Right ventricle myocardium superior (tissue), 1 donor: Measurements from ENCODE around the gene MKRN2. TPM values are rescaled to one million over a fixed set of nuclear protein-coding genes. Genes with fewer than 3 reads are reported as not detected.
"Not testable (repeated sequence)": the region's sequence is repeated elsewhere in the genome, so short reads cannot be mapped to it uniquely, and the experiment has no call there.

ENCODE experiments used
- ATAC-seq: fragments of 200-7000 bp; cut with Tn5 transposase; one replicate; pipeline ENCODE4 v1.9.1; 2020; ENCODE audit warnings: mild to moderate bottlenecking; ENCODE audit not compliant: poor library complexity
- DNase-seq: peaks from one replicate; pipeline ENCODE4 v3.0.0-alpha.2; 2020
- intact Hi-C: fragments of 100-400 bp; cut with DNase I; formaldehyde crosslinking; loops from one replicate; pipeline ENCODE4 v1.11.2; 2022
- total RNA-seq: library from RNA; stranded (reverse); fragmentation: NEBNext Ultra II Directional; extraction: Animal tissue kit (Norgen Biotek cat#: 25700); gene quantifications from one replicate; pipeline ENCODE4 v1.2.1, GENCODE V29; 2021
- donor health status: DM: no; HTN: yes; CAD: no; lungs with severe emphysema.

MKRN2 gene
- total RNA-seq, 1 donor from 2014 or later = 27.7 TPM

GRCh38 chr3:12613250-12613649, 56.4 kb downstream of the MKRN2 start:
- DNase-seq = no peak
- no peak for ATAC-seq
- intact Hi-C loops = no loop called here

DNA sequence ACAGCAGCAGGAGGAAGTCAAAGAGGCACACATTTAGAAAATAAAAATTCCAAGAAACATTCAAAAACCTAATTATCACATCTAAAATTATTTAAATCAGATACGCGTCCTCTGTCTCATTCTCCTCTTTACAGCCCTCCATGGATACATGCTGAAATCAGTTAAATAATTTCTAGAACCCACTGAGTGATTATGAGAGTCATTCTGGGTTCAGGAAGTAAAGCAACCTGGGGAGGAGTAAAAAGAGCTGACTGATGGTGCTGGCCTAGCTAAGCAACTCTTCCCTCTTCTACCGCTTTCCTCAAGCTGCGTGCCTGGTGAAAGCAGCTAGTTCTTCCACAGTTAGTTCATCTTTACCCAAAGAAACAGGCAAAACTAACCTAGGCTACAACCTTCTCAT, 58.4 kb downstream of the MKRN2 start:
- intact Hi-C loops = no loop called here
- DNase-seq = no peak
- ATAC-seq = no peak

GRCh38 chr3:12618426-12618825, 61.5 kb downstream of the MKRN2 start:
- DNase-seq (no peak), ATAC-seq (no peak)
- intact Hi-C loops = no loop called here

GRCh38 chr3:12620305-12620704, 63.4 kb downstream of the MKRN2 start:
- ATAC-seq (no peak), DNase-seq (no peak)
- intact Hi-C loops = no loop called here

- intact Hi-C loops = no loop called here
- DNase-seq (no peak), ATAC-seq (no peak)
These were observed 63.8 kb downstream of the MKRN2 start for GRCh38 chr3:12620729-12621128.

GRCh38 chr3:12622335-12622734, 65.4 kb downstream of the MKRN2 start:
- no peak for DNase-seq
- no peak for ATAC-seq
- intact Hi-C loops = no loop called here

- DNase-seq (no peak), ATAC-seq (no peak)
- intact Hi-C loops = loop anchor here (2.0 kb wide), 1 partner anchor 39 kb away; no protein-coding TSS in a partner anchor
These were observed 67.2 kb downstream of the MKRN2 start for GRCh38 chr3:12624056-12624455.

- not testable (repeated sequence) for DNase-seq, ATAC-seq
- intact Hi-C loops = loop anchor here (2.0 kb wide), 1 partner anchor 38 kb away; no protein-coding TSS in a partner anchor
These were observed 68.1 kb downstream of the MKRN2 start for GRCh38 chr3:12624964-12625363.

- DNase-seq (no peak), ATAC-seq (no peak)
- intact Hi-C loops = no loop called here
These were observed 70.5 kb downstream of the MKRN2 start for GRCh38 chr3:12627370-12627769.

DNA sequence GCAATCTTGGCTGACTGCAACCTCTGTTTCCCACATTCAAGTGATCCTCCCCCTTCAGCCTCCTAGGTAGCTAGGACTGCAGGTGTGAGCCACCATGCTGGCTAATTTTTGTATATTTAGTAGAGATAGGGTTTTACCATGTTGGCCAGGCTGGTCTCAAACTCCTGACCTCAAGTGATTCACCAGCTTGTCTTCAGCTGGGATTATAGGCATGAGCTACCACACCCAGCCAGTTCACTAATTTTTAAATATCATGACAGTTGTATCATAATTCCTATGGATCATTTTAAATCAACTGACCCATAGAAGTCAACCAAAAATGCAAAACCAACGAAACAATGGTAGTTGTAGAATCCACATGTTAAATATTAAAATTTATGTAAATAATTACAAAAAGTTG, 71.9 kb downstream of the MKRN2 start:
- ATAC-seq (no peak), DNase-seq (no peak)
- intact Hi-C loops = no loop called here

DNA sequence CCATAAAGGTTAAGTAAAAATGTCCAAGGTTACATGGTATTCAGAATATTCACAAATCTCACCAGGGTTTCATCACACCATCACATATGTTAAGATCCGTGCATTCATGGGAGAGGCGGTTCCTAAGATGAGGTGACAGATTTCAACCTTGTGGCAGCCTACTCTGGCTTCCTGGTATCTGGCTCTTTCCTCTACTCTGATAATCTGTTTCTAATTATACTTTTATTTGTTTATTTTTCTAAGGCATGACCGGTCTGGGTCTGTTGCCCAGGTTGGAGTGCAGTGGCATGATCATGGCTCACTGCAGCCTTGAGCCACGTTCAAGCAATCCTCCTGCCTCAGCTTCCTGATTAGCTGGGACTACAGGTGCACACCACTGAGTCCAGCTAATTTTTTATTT, 72.7 kb downstream of the MKRN2 start:
- peak; percentile 66 for DNase-seq
- intact Hi-C loops = no loop called here

GRCh38 chr3:12630292-12630691, 73.4 kb downstream of the MKRN2 start:
- ATAC-seq (peak; percentile 56), DNase-seq (no peak)
- intact Hi-C loops = no loop called here

More for the DNA sequence above, 72.7 kb downstream of the MKRN2 start:
- ATAC-seq = peak; percentile 85

DNA sequence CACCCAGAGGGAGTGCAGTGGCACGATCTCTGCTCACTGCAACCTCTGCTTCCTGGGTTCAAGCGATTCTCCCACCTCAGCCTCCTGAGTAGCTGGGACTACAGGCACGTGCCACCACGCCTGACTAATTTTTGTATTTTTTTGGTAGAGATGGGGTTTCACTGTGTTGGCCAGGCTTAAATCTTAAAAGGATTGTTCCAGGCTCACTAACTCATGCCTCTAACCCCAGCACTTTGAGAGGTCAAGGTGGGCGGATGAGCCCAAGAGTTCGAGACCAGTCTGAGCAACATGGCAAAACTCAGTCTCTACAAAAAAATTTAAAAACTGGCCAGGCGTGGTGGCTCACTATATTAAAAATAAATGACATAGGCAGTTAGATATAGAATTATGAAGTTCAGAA, 74.0 kb downstream of the MKRN2 start:
- DNase-seq, ATAC-seq, intact Hi-C loops: not testable (repeated sequence)

DNA sequence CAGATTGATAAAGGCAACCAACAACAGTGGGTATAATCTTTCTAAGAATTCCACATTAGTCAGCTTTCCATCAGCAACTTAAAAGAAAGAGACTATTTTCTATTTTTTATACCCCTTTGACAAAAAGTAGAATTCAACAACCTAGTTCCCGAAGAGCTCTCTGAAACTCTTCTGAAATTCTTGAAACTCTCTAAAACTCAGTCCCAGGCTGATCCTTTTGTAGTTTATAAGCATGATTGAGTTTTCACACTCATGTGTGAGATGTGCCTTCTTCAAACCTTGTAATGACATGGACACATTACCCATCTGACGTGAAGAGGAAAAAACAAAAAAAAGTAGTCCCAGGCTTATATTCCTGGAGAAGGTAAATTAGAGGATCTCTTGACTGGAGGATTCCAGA, 75.6 kb downstream of the MKRN2 start:
- DNase-seq (no peak), ATAC-seq (no peak)
- intact Hi-C loops = no loop called here

DNA sequence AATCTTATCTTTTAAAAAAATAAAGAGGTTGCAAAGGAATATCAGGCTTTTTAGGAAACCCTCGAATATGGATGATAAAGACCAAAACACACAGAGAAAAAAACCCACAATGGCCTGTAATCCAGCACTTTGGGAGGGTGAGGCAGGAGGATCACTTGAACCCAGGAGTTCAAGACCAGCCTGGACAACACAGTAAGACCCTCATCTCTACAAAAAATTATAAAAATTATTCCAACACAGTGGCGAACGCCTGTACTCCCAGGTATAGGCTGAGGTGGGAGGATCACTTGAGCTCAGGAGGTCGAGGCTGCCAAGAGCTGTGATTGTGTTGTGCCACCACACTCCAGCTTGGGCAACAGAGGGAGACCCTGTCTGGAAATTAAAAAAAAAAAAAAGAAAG, 76.2 kb downstream of the MKRN2 start:
- intact Hi-C loops = no loop called here
- no peak for ATAC-seq
- DNase-seq = no peak

Other genes starting within 250 kb of the MKRN2 start
- 24.6 TPM for gene TSEN2, start 72.6 kb upstream of the MKRN2 start, total RNA-seq
- gene MKRN2OS, start 11.6 kb upstream of the MKRN2 start, total RNA-seq = not detected
- gene RAF1, start 107.0 kb downstream of the MKRN2 start, total RNA-seq = 142 TPM
- gene TMEM40, start 202.2 kb downstream of the MKRN2 start, total RNA-seq = 5.6 TPM
- gene CAND2, start 239.6 kb downstream of the MKRN2 start, total RNA-seq = 61.6 TPM